Neuronal stem cell (in vitro differentiated cells): ENCODE measurements around the gene SAMSN1.

Source experiments
- DNase-seq: peaks from one replicate; pipeline ENCODE4 v3.0.0-alpha.2; 2013; ENCODE audit warnings: low spot score
- H2AFZ ChIP-seq: one replicate; pipeline ENCODE4 v1.6.1; 2013; ENCODE audit warnings: mild to moderate bottlenecking, low read length, inconsistent platforms
- H2AK5ac ChIP-seq: 2 replicates; pipeline ENCODE4 v1.6.1; 2013; ENCODE audit warnings: low read depth, mild to moderate bottlenecking, inconsistent platforms, low read length, moderate library complexity, mixed read lengths
- H2BK120ac ChIP-seq: 2 replicates; pipeline ENCODE4 v1.6.1; 2013; ENCODE audit warnings: low read depth, mild to moderate bottlenecking, inconsistent platforms, low read length, moderate library complexity, mixed read lengths
- H2BK12ac ChIP-seq: one replicate; pipeline ENCODE4 v1.6.1; 2013; ENCODE audit warnings: low read length, inconsistent platforms
- H2BK15ac ChIP-seq: 2 replicates; pipeline ENCODE4 v1.6.1; 2013; ENCODE audit warnings: mild to moderate bottlenecking, low read length, inconsistent platforms, mixed read lengths
- H2BK5ac ChIP-seq: one replicate; pipeline ENCODE4 v1.6.1; 2013; ENCODE audit warnings: inconsistent platforms, mild to moderate bottlenecking, low read length, moderate library complexity
- H3K14ac ChIP-seq: one replicate; pipeline ENCODE4 v1.6.1; 2013; ENCODE audit warnings: low read length, inconsistent platforms
- H3K18ac ChIP-seq: 2 replicates; pipeline ENCODE4 v1.6.1; 2013; ENCODE audit warnings: low read length, inconsistent platforms
- H3K23ac ChIP-seq: 2 replicates; pipeline ENCODE4 v1.6.1; 2013; ENCODE audit warnings: low read depth, mild to moderate bottlenecking, mixed read lengths, low read length, inconsistent platforms; ENCODE audit not compliant: poor library complexity
- H3K27ac ChIP-seq: replicated peaks from 3 replicates; pipeline ENCODE4 v1.5.1; 2013; ENCODE audit warnings: low read length, inconsistent platforms
- H3K27me3 ChIP-seq, 3 experiments: 2 replicates each; pipeline ENCODE4 v1.6.1; 2013; ENCODE audit warnings: low read length in 3 of 3, mild to moderate bottlenecking in 2 of 3, inconsistent platforms in 1 of 3, low read depth in 1 of 3, mixed read lengths in 1 of 3, moderate library complexity in 1 of 3; ENCODE audit not compliant: control insufficient read depth in 3 of 3, insufficient read depth in 3 of 3
- H3K36me3 ChIP-seq, 2 donors: replicated peaks in 1 of 2; 2 replicates each; pipeline ENCODE4 v1.6.1; 2013; ENCODE audit warnings: low read length in 2 of 2; ENCODE audit not compliant: control insufficient read depth in 2 of 2, insufficient read depth in 2 of 2
- H3K4ac ChIP-seq: 2 replicates; pipeline ENCODE4 v1.6.1; 2013; ENCODE audit warnings: inconsistent platforms, mild to moderate bottlenecking, low read length, moderate library complexity
- H3K4me1 ChIP-seq, 2 donors: 1 replicate in 1 of 2; 2 replicates in 1 of 2; pipeline ENCODE4 v1.6.1; 2013; ENCODE audit warnings: low read length in 2 of 2, low read depth in 1 of 2; ENCODE audit not compliant: control insufficient read depth in 2 of 2, insufficient read depth in 1 of 2
- H3K4me2 ChIP-seq: one replicate; pipeline ENCODE4 v1.6.1; 2013; ENCODE audit warnings: mild to moderate bottlenecking, low read length, inconsistent platforms; ENCODE audit not compliant: insufficient read depth, poor library complexity, severe bottlenecking
- H3K4me3 ChIP-seq, 2 donors: 2 replicates each; pipeline ENCODE4 v1.5.1; 2013; ENCODE audit warnings: low read length in 2 of 2, mild to moderate bottlenecking in 2 of 2, inconsistent platforms in 1 of 2, moderate library complexity in 1 of 2
- H3K79me1 ChIP-seq: one replicate; pipeline ENCODE4 v1.6.1; 2013; ENCODE audit warnings: low read depth, mild to moderate bottlenecking, inconsistent platforms, low read length, moderate library complexity
- H3K9ac ChIP-seq: one replicate; pipeline ENCODE4 v1.6.1; 2013; ENCODE audit warnings: mild to moderate bottlenecking, low read depth, low read length, inconsistent platforms; ENCODE audit not compliant: poor library complexity
- H3K9me3 ChIP-seq, 2 donors: replicated peaks in 1 of 2; 2 replicates each; pipeline versions ENCODE3 to v1.6.1; 2013; ENCODE audit warnings: low read length in 2 of 2, mild to moderate bottlenecking in 2 of 2, inconsistent platforms in 1 of 2, low read depth in 1 of 2, mixed read lengths in 1 of 2, moderate library complexity in 1 of 2; ENCODE audit not compliant: control insufficient read depth in 2 of 2, insufficient read depth in 1 of 2
- H4K8ac ChIP-seq: one replicate; pipeline ENCODE4 v1.6.1; 2013; ENCODE audit warnings: low read depth, mild to moderate bottlenecking, inconsistent platforms, low read length, moderate library complexity
- H4K91ac ChIP-seq: one replicate; pipeline ENCODE4 v1.6.1; 2013; ENCODE audit warnings: low read length, low read depth, mild to moderate bottlenecking, inconsistent platforms; ENCODE audit not compliant: poor library complexity
- WGBS, 2 donors: extraction: QIAGEN DNeasy Blood & Tissue Kit; methylation state at CpG; one replicate each; pipeline ENCODE4 v1.1.7; 2013; ENCODE audit warnings: missing lambda C conversion rate in 2 of 2, mixed read lengths in 1 of 2; ENCODE audit not compliant: insufficient read length in 2 of 2, insufficient replicate concordance in 1 of 2; ENCODE audit errors: extremely low coverage in 2 of 2; 5-methylcytosine and 5-hydroxymethylcytosine counted together

The SAMSN1 gene

GRCh38 chr21:14543983-14544382 is 2.1 kb downstream of the SAMSN1 start:
- H3K4me3 ChIP-seq = no peak overlapping the region
- H3K9ac ChIP-seq = no peak overlapping the region
- H3K27me3 ChIP-seq = no peaks in the 10 kb centered on the region
- no peak overlapping the region for H4K91ac ChIP-seq
- no peak overlapping the region for H3K4me2 ChIP-seq
- WGBS, 2 donors = no CpG with 5 or more reads among the region's 5 CpGs
- no peak overlapping the region for H2BK12ac ChIP-seq
- H3K18ac ChIP-seq = no peak overlapping the region
- H2BK120ac ChIP-seq = no peak overlapping the region
- no peak overlapping the region for H3K23ac ChIP-seq
- H3K36me3 ChIP-seq = no peaks in the 10 kb centered on the region
- H3K79me1 ChIP-seq = no peaks in the 10 kb centered on the region
- no peak overlapping the region for H2AFZ ChIP-seq
- no peak overlapping the region for H4K8ac ChIP-seq
- H3K27ac ChIP-seq = no peak overlapping the region
- no peak overlapping the region for H3K14ac ChIP-seq
- no peak for DNase-seq
- no peak overlapping the region for H2AK5ac ChIP-seq
- H3K9me3 ChIP-seq = no peaks in the 10 kb centered on the region
- H2BK5ac ChIP-seq = no peak overlapping the region
- H3K4me1 ChIP-seq = no peaks in the 10 kb centered on the region
- H2BK15ac ChIP-seq = no peak overlapping the region
- H3K4ac ChIP-seq = no peak overlapping the region

- no peaks in the 10 kb centered on the region for H3K9me3 ChIP-seq
- H3K14ac ChIP-seq = no peak overlapping the region
- no peaks in the 10 kb centered on the region for H3K27me3 ChIP-seq
- no peak overlapping the region for H2BK120ac ChIP-seq
- H3K23ac ChIP-seq = no peak overlapping the region
- no peak overlapping the region for H3K4me3 ChIP-seq
- no peaks in the 10 kb centered on the region for H3K36me3 ChIP-seq
- H3K18ac ChIP-seq = no peak overlapping the region
- H3K9ac ChIP-seq = no peak overlapping the region
- H3K4me1 ChIP-seq = no peaks in the 10 kb centered on the region
- H3K79me1 ChIP-seq = no peaks in the 10 kb centered on the region
- no peak overlapping the region for H4K91ac ChIP-seq
- no peak overlapping the region for H2BK12ac ChIP-seq
- H2BK5ac ChIP-seq = no peak overlapping the region
- no peak overlapping the region for H3K27ac ChIP-seq
- no peak overlapping the region for H2AFZ ChIP-seq
- DNase-seq = no peak
- no peak overlapping the region for H4K8ac ChIP-seq
- no peak overlapping the region for H2AK5ac ChIP-seq
- H3K4me2 ChIP-seq = no peak overlapping the region
- no peak overlapping the region for H3K4ac ChIP-seq
- H2BK15ac ChIP-seq = no peak overlapping the region
Observed at GRCh38 chr21:14542638-14543037, 3.5 kb downstream of the SAMSN1 start.

- Histone ChIP-seq H2BK120ac (no peak overlapping the region), H3K4me1 (no peaks in the 10 kb centered on the region), H3K27ac (no peak overlapping the region), H4K91ac (no peak overlapping the region), H3K9me3 (no peaks in the 10 kb centered on the region), H3K18ac (no peak overlapping the region), H3K27me3 (no peaks in the 10 kb centered on the region), H3K4ac (no peak overlapping the region), H3K36me3 (no peaks in the 10 kb centered on the region), H2BK15ac (no peak overlapping the region), H3K4me2 (no peak overlapping the region), H2BK12ac (no peak overlapping the region), H2AK5ac (no peak overlapping the region), H3K79me1 (no peaks in the 10 kb centered on the region), H3K4me3 (no peak overlapping the region), H3K9ac (no peak overlapping the region), H2AFZ (no peak overlapping the region), H2BK5ac (no peak overlapping the region), H3K14ac (no peak overlapping the region), H4K8ac (no peak overlapping the region), H3K23ac (no peak overlapping the region)
- DNase-seq = no peak
- WGBS, 2 donors = 100% methylated on average over 2 of the region's 8 CpGs; no CpG with 5 or more reads in 1 of the 2 donors
Observed at GRCh38 chr21:14541841-14542490, 4.1 kb downstream of the SAMSN1 start.

- Histone ChIP-seq H3K36me3 (no peaks in the 10 kb centered on the region), H3K4me2 (no peak overlapping the region), H4K91ac (no peak overlapping the region), H2AK5ac (no peak overlapping the region), H3K4me3 (no peak overlapping the region), H3K23ac (no peak overlapping the region), H3K4ac (no peak overlapping the region), H2BK120ac (no peak overlapping the region), H2BK5ac (no peak overlapping the region), H2AFZ (no peak overlapping the region), H3K27ac (no peak overlapping the region), H2BK15ac (no peak overlapping the region), H2BK12ac (no peak overlapping the region), H3K79me1 (no peaks in the 10 kb centered on the region), H3K4me1 (no peaks in the 10 kb centered on the region), H3K14ac (no peak overlapping the region), H3K27me3 (no peaks in the 10 kb centered on the region), H3K9ac (no peak overlapping the region), H3K18ac (no peak overlapping the region), H3K9me3 (no peaks in the 10 kb centered on the region), H4K8ac (no peak overlapping the region)
- DNase-seq = no peak
Observed at GRCh38 chr21:14538483-14538882, 7.6 kb downstream of the SAMSN1 start.
